Adrenal gland (tissue), 5 donors: ENCODE measurements around the gene NKAPD1.

Experiments used
- POLR2A ChIP-seq, 2 donors: fragments of 450-650 bp; IDR thresholded peaks; one replicate each; pipeline ENCODE4 v1.6.1; 2017; ENCODE audit warnings: antibody characterized with exemption in 2 of 2, mild to moderate bottlenecking in 2 of 2, moderate library complexity in 1 of 2
- TF ChIP-seq, protein P1 (sequence below), 6 experiments: fragments of 450-650 bp in 4 of 6; fragments of 200-600 bp in 2 of 6; sonication (generic) in 1 of 6; IDR thresholded peaks; 1 replicate in 5 of 6; 2 replicates in 1 of 6; pipeline versions ENCODE4 v1.5.1 to v1.8.0; 2016 to 2021; ENCODE audit warnings: antibody characterized with exemption in 6 of 6, mild to moderate bottlenecking in 2 of 6, moderate library complexity in 1 of 6
- donor health status: DM: no; HTN: no; CAD: no.

DNA sequence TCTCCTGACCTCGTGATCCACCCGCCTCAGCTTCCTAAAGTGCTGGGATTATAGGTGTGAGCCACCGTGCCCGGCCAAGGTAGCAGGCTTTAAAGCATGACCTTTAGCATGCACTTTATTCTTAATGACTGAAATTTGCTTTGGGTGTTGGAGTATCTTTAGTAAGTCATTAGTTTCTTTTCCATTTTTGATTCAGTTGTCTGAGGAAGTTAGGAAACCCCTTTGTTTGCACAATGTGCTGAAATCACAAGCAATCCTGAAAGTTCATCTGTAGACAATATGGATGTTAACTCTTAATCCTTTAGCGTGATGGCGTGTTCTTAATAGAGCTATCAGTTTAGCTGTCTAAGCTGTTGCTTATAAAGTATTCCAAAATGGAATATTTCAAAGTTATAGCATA is 29.3 kb downstream of the NKAPD1 start:
- TF ChIP-seq, protein P1, sequence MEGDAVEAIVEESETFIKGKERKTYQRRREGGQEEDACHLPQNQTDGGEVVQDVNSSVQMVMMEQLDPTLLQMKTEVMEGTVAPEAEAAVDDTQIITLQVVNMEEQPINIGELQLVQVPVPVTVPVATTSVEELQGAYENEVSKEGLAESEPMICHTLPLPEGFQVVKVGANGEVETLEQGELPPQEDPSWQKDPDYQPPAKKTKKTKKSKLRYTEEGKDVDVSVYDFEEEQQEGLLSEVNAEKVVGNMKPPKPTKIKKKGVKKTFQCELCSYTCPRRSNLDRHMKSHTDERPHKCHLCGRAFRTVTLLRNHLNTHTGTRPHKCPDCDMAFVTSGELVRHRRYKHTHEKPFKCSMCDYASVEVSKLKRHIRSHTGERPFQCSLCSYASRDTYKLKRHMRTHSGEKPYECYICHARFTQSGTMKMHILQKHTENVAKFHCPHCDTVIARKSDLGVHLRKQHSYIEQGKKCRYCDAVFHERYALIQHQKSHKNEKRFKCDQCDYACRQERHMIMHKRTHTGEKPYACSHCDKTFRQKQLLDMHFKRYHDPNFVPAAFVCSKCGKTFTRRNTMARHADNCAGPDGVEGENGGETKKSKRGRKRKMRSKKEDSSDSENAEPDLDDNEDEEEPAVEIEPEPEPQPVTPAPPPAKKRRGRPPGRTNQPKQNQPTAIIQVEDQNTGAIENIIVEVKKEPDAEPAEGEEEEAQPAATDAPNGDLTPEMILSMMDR (IDR thresholded peaks at IDR 0.05): no peak
- TF ChIP-seq POLR2A (IDR thresholded peaks at IDR 0.05): no peak
